MCF 10A (cell line): ENCODE measurements around the gene FAM228A. TPM values are rescaled to one million over a fixed set of nuclear protein-coding genes. Genes with fewer than 3 reads are reported as not detected.
"Not testable (repeated sequence)": the region's sequence is repeated elsewhere in the genome, so short reads cannot be mapped to it uniquely, and the experiment has no call there.

Experiments
- BruUV-seq: library from RNA; stranded (reverse); fragments of 400-500 nt; replicated peaks from 2 replicates; lab custom pipeline; 2021; lab: Mats Ljungman, UMichigan
- CTCF ChIA-PET: fragments of 300-600 bp; sonication (Branson Sonifier 250); formaldehyde crosslinking; extraction: SDS; loops from one replicate; lab custom pipeline; 2021; ENCODE audit warnings: antibody characterized with exemption, inconsistent platforms; lab: Yijun Ruan, JAX
- POLR2A ChIA-PET: fragments of 300-600, 350-650 bp; sonication (Branson Sonifier 250); formaldehyde crosslinking; extraction: SDS; loops from one replicate; lab custom pipeline; 2020; ENCODE audit warnings: antibody characterized with exemption, inconsistent platforms; lab: Yijun Ruan, JAX
- DNase-seq: peaks from one replicate; pipeline ENCODE4 v3.0.0-alpha.2; 2018; ENCODE audit not compliant: unreplicated experiment
- H3K27ac Mint-ChIP-seq: one replicate; pipeline ENCODE4 v1.8.0; 2022; ENCODE audit warnings: mild to moderate bottlenecking, low read depth, mixed read lengths; ENCODE audit not compliant: unreplicated experiment
- H3K27me3 Mint-ChIP-seq: one replicate; pipeline ENCODE4 v1.8.0; 2022; ENCODE audit warnings: mixed read lengths; ENCODE audit not compliant: insufficient read depth, unreplicated experiment
- H3K36me3 Mint-ChIP-seq: one replicate; pipeline ENCODE4 v1.8.0; 2022; ENCODE audit warnings: mild to moderate bottlenecking, moderate library complexity, mixed read lengths; ENCODE audit not compliant: insufficient read depth, unreplicated experiment
- H3K4me1 Mint-ChIP-seq: one replicate; pipeline ENCODE4 v1.8.0; 2022; ENCODE audit warnings: mixed read lengths; ENCODE audit not compliant: insufficient read depth, unreplicated experiment
- H3K4me3 Mint-ChIP-seq: one replicate; pipeline ENCODE4 v1.8.0; 2022; ENCODE audit warnings: mild to moderate bottlenecking, moderate library complexity, mixed read lengths; ENCODE audit not compliant: unreplicated experiment
- H3K9me3 Mint-ChIP-seq: one replicate; pipeline ENCODE4 v1.8.0; 2022; ENCODE audit warnings: mixed read lengths; ENCODE audit not compliant: unreplicated experiment
- intact Hi-C: fragments of 100-400 bp; cut with micrococcal nuclease; formaldehyde crosslinking; loops from 2 replicates; pipeline ENCODE4 v1.14.1; 2022
- total RNA-seq: library from RNA; stranded (reverse); gene quantifications from 2 replicates; pipeline ENCODE4 v1.2.3, GENCODE V29; 2022
- TF ChIP-seq, protein P1 (sequence below): fragments of 200-600 bp; IDR thresholded peaks from one replicate; pipeline ENCODE4 v1.8.0; 2022; ENCODE audit warnings: antibody characterized with exemption, mild to moderate bottlenecking; ENCODE audit not compliant: unreplicated experiment

Gene FAM228A
- total RNA-seq, 1 experiment from 2014 or later = not detected

DNA sequence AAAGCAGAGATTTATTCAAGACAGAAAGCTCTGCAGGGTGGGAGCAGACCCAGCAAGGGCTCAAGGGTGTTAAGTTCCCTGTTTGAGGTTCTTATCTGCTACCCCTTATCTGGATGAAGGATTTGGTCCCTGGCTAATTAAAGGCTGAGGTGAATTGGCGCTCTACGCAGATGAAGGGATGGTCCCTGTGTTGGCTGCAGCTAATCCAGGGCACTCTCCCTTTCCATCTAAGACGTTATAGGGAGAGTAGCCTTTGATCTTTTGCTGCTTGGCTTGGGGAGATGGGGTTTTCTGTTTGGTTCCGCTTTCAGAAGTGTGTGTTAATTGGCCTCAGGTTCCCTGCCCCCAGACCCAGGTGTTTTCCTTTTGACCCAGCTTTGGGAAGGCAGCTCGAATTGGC lies 17.0 kb downstream of the FAM228A start:
- no peak for DNase-seq
- H3K4me1 Mint-ChIP-seq = peaks cover 4% of the 10 kb centered on the region
- no peaks in the 10 kb centered on the region for H3K27me3 Mint-ChIP-seq
- no peaks in the 10 kb centered on the region for H3K36me3 Mint-ChIP-seq
- POLR2A ChIA-PET = interaction anchor here (1.2 kb wide), 1 partner anchor 8 kb away, joined by 4 read pairs; no protein-coding TSS in a partner anchor
- H3K27ac Mint-ChIP-seq = no peak overlapping the region
- no peak overlapping the region for H3K4me3 Mint-ChIP-seq
- TF ChIP-seq, protein P1, sequence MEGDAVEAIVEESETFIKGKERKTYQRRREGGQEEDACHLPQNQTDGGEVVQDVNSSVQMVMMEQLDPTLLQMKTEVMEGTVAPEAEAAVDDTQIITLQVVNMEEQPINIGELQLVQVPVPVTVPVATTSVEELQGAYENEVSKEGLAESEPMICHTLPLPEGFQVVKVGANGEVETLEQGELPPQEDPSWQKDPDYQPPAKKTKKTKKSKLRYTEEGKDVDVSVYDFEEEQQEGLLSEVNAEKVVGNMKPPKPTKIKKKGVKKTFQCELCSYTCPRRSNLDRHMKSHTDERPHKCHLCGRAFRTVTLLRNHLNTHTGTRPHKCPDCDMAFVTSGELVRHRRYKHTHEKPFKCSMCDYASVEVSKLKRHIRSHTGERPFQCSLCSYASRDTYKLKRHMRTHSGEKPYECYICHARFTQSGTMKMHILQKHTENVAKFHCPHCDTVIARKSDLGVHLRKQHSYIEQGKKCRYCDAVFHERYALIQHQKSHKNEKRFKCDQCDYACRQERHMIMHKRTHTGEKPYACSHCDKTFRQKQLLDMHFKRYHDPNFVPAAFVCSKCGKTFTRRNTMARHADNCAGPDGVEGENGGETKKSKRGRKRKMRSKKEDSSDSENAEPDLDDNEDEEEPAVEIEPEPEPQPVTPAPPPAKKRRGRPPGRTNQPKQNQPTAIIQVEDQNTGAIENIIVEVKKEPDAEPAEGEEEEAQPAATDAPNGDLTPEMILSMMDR = no peak
- CTCF ChIA-PET = no interaction called here
- no TSS peak for BruUV-seq
- intact Hi-C loops = no loop called here
- peaks cover 9% of the 10 kb centered on the region for H3K9me3 Mint-ChIP-seq

DNA sequence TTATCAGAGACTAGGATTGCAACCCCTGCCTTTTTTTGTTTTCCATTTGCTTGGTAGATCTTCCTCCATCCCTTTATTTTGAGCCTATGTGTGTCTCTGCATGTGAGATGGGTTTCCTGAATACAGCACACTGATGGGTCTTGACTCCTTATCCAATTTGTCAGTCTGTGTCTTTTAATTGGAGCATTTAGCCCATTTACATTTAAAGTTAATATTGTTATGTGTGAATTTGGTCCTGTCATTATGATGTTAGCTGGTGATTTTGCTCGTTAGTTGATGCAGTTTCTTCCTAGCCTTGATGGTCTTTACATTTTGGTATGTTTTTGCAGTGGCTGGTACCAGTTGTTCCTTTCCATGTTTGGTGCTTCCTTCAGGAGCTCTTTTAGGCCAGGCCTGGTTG lies 22.4 kb downstream of the FAM228A start:
- BruUV-seq, POLR2A ChIA-PET, CTCF ChIA-PET, intact Hi-C loops, H3K36me3 Mint-ChIP-seq, H3K4me1 Mint-ChIP-seq, H3K4me3 Mint-ChIP-seq, H3K9me3 Mint-ChIP-seq, H3K27ac Mint-ChIP-seq, H3K27me3 Mint-ChIP-seq, DNase-seq: not testable (repeated sequence)

DNA sequence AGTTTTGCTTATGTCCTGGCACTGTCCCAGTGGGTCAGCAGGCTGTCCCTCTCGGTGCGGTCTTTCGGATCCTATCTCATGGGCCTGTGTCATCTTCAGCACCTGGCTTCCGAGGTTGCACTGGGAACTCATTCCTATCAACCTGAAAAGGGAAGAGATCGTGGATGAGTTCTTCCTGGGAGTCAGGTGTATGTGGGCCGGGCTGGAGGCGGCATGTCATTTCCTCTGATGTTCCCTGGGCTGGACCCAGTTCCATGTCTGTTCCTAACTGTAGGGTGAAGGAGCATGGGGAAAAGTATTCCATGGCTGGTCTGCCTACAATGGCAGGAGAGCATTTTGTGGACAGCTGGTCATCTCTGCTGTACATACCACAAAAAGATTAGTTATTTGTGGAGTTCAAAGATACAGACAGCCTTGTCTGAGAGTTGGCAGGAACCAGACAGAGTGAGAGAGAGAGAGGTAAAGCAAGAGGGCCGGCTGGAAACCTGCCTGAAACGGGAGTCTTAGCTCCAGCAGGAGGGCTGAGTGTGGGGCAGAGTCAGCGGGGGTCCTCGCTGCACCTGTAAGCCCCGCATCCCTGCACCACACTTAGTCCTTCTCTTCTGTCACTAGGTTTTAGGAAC lies 25.2 kb downstream of the FAM228A start:
- BruUV-seq = no TSS peak
- H3K27me3 Mint-ChIP-seq = no peaks in the 10 kb centered on the region
- peaks cover 11% of the 10 kb centered on the region for H3K36me3 Mint-ChIP-seq
- no peaks in the 10 kb centered on the region for H3K4me1 Mint-ChIP-seq
- DNase-seq = no peak
- POLR2A ChIA-PET = interaction anchor here (1.1 kb wide), 1 partner anchor 9 kb away, joined by 4 read pairs; no protein-coding TSS in a partner anchor
- no peaks in the 10 kb centered on the region for H3K9me3 Mint-ChIP-seq
- intact Hi-C loops = no loop called here
- no peak overlapping the region for H3K27ac Mint-ChIP-seq
- TF ChIP-seq, protein P1 = no peak
- CTCF ChIA-PET = interaction anchor here (1.2 kb wide), 1 partner anchor 29 kb away, joined by 4 read pairs; no protein-coding TSS in a partner anchor
- no peak overlapping the region for H3K4me3 Mint-ChIP-seq

DNA sequence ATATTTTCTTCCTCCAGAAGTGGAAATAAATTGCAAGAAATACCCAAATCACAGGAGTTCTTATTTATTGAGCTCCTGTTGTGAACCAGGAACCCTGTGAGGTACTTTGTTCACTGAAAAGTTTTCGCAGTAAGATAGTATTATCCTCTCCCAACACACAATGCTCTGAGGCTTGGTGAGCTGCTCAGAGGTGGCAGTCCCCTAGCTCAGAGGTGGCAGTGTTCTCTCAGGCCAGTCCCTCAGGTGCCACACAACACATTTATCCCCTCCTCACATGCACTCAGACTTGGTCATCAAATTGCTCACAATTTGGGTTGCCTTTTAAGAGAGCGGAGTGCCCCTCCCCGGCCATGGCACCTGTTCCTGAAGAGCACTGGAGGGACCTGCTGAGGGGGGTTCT lies 25.9 kb downstream of the FAM228A start:
- peaks cover 11% of the 10 kb centered on the region for H3K36me3 Mint-ChIP-seq
- CTCF ChIA-PET = interaction anchor here (1.2 kb wide), 1 partner anchor 28 kb away, joined by 4 read pairs; no protein-coding TSS in a partner anchor
- TF ChIP-seq, protein P1 = no peak
- no peaks in the 10 kb centered on the region for H3K4me1 Mint-ChIP-seq
- H3K4me3 Mint-ChIP-seq = no peak overlapping the region
- intact Hi-C loops = no loop called here
- POLR2A ChIA-PET = interaction anchor here (1.1 kb wide), 1 partner anchor 10 kb away, joined by 4 read pairs; no protein-coding TSS in a partner anchor
- no peak for DNase-seq
- no TSS peak for BruUV-seq
- no peak overlapping the region for H3K27ac Mint-ChIP-seq
- H3K27me3 Mint-ChIP-seq = no peaks in the 10 kb centered on the region
- no peaks in the 10 kb centered on the region for H3K9me3 Mint-ChIP-seq
